ENCODE measurements around the gene ZSCAN20.

DNA sequence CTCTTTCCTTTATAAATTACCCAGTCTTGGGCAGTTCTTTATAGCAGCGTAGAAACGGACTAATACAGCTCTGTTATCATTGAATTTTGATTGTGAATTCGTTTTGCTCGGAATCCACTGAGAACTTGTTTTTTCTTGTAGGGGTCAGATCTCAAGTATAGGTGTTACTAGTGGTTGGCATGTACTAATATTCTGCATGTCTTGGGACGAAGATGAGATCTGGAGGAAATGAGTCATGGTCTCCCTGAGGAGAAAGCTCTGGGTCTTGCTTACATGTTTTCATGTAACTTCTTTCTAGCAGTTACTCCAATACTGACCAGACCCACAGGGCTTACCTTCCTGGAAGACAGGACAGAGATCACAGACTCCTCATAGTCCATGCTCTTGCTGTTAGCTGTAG, 30.3 kb downstream of the ZSCAN20 start:
- TF ChIP-seq EZH2 (IDR thresholded peaks at IDR 0.05; ENCODE audit: low read length), result no peak
- TF ChIP-seq CTCF (optimal IDR thresholded peaks at IDR 0.05 in 1 of 3, IDR thresholded peaks at IDR 0.05 in 1 of 3, conservative IDR thresholded peaks at IDR 0.05 in 1 of 3; ENCODE audit: extremely low read depth in 1 of 3, insufficient read depth in 2 of 3, low read length in 3 of 3), result no peak

Data from keratinocyte (primary cell).